DOHH2 (cell line): ENCODE measurements around the gene GRIP2.

ENCODE experiments used
- H3F3A ChIP-seq: fragments of 200-600 bp; sonication (generic), shearing (Covaris generic); 2 replicates; pipeline ENCODE4 v1.6.0; 2016; ENCODE audit warnings: antibody characterized with exemption, mild to moderate bottlenecking; ENCODE audit not compliant: control insufficient read depth, insufficient read depth
- H3K27ac ChIP-seq: fragments of 200-600 bp; sonication (generic); 2 replicates; pipeline ENCODE4 v1.5.1; 2014; ENCODE audit warnings: low read depth, mild to moderate bottlenecking, low read length, moderate library complexity
- H3K27me3 ChIP-seq: fragments of 200-600 bp; sonication (generic); 2 replicates; pipeline ENCODE4 v1.6.1; 2014; ENCODE audit warnings: mild to moderate bottlenecking, low read length, mixed read lengths; ENCODE audit not compliant: control insufficient read depth
- H3K36me3 ChIP-seq: fragments of 200-600 bp; sonication (generic); 2 replicates; pipeline ENCODE4 v1.6.1; 2014; ENCODE audit warnings: mild to moderate bottlenecking, low read length, moderate library complexity, mixed read lengths; ENCODE audit not compliant: control insufficient read depth
- H3K4me1 ChIP-seq: fragments of 200-600 bp; sonication (generic); 2 replicates; pipeline ENCODE4 v1.6.1; 2014; ENCODE audit warnings: mild to moderate bottlenecking, low read length, mixed read lengths; ENCODE audit not compliant: control insufficient read depth
- H3K4me2 ChIP-seq: fragments of 200-600 bp; sonication (generic); 2 replicates; pipeline ENCODE4 v1.6.0; 2014; ENCODE audit warnings: mild to moderate bottlenecking, low read length, moderate library complexity
- H3K4me3 ChIP-seq: fragments of 200-600 bp; sonication (generic); 2 replicates; pipeline ENCODE4 v1.5.1; 2014; ENCODE audit warnings: mild to moderate bottlenecking, low read length, mixed read lengths
- H3K79me2 ChIP-seq: fragments of 200-600 bp; sonication (generic); 2 replicates; pipeline ENCODE4 v1.6.1; 2014; ENCODE audit warnings: mild to moderate bottlenecking, low read length, mixed read lengths; ENCODE audit not compliant: control insufficient read depth
- H3K9me2 ChIP-seq: fragments of 200-600 bp; sonication (generic); replicated peaks from 2 replicates; pipeline ENCODE4 v1.6.1; 2014; ENCODE audit warnings: mild to moderate bottlenecking, low read length, mixed read lengths; ENCODE audit not compliant: control insufficient read depth
- H3K9me3 ChIP-seq: fragments of 200-600 bp; sonication (generic); 2 replicates; pipeline ENCODE4 v1.6.1; 2014; ENCODE audit warnings: antibody characterized with exemption, low read length, mixed read lengths; ENCODE audit not compliant: control insufficient read depth, insufficient read depth
- H4K20me1 ChIP-seq: fragments of 200-600 bp; sonication (generic); 2 replicates; pipeline ENCODE4 v1.6.0; 2014; ENCODE audit warnings: low read depth, mild to moderate bottlenecking, antibody characterized with exemption, low read length, moderate library complexity; ENCODE audit not compliant: control insufficient read depth, insufficient read depth
- EZH2phosphoT487 ChIP-seq: fragments of 200-600 bp; sonication (generic); IDR thresholded peaks from 2 replicates; pipeline ENCODE4 v1.6.1; 2017; ENCODE audit warnings: borderline replicate concordance, mild to moderate bottlenecking, antibody characterized with exemption, low read length, moderate library complexity, mixed read lengths
- TF ChIP-seq, protein P1 (sequence below): fragments of 200-600 bp; sonication (generic); IDR thresholded peaks from one replicate; pipeline ENCODE4 v1.5.1; 2014; ENCODE audit warnings: antibody characterized with exemption, mild to moderate bottlenecking, low read depth, low read length; ENCODE audit not compliant: poor library complexity, severe bottlenecking

The GRIP2 gene

DNA sequence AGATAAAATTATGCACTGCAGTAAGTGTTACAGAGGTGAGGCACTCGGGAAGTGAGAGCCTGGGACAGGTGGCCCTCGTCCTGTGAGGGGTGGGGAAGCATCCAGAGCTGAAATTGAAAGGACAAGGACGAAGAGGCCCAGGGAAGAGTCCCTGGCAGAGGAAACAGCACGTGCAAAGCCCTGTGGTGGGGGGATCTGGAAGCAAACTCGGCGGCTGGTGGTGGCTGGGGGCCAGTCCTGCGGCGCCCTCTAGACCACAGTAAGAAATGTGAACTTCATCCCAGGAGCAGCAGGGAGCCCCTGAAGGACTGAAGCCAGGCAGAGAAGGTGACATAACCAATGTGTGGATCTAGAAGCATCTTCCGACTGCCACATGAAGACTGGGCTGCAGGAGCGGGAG, 42.8 kb downstream of the GRIP2 start:
- Histone ChIP-seq H3K79me2 (no peaks in the 10 kb centered on the region), H3F3A (no peaks in the 10 kb centered on the region), H3K9me3 (no peaks in the 10 kb centered on the region), H3K4me1 (no peaks in the 10 kb centered on the region), H3K27me3 (no peaks in the 10 kb centered on the region), H3K9me2 (no peaks in the 10 kb centered on the region), H3K4me3 (no peak overlapping the region), H3K27ac (no peak overlapping the region), H3K4me2 (no peak overlapping the region), H3K36me3 (no peaks in the 10 kb centered on the region), H4K20me1 (no peaks in the 10 kb centered on the region)
- no peak for TF ChIP-seq EZH2phosphoT487
- TF ChIP-seq, protein P1, sequence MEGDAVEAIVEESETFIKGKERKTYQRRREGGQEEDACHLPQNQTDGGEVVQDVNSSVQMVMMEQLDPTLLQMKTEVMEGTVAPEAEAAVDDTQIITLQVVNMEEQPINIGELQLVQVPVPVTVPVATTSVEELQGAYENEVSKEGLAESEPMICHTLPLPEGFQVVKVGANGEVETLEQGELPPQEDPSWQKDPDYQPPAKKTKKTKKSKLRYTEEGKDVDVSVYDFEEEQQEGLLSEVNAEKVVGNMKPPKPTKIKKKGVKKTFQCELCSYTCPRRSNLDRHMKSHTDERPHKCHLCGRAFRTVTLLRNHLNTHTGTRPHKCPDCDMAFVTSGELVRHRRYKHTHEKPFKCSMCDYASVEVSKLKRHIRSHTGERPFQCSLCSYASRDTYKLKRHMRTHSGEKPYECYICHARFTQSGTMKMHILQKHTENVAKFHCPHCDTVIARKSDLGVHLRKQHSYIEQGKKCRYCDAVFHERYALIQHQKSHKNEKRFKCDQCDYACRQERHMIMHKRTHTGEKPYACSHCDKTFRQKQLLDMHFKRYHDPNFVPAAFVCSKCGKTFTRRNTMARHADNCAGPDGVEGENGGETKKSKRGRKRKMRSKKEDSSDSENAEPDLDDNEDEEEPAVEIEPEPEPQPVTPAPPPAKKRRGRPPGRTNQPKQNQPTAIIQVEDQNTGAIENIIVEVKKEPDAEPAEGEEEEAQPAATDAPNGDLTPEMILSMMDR = no peak

DNA sequence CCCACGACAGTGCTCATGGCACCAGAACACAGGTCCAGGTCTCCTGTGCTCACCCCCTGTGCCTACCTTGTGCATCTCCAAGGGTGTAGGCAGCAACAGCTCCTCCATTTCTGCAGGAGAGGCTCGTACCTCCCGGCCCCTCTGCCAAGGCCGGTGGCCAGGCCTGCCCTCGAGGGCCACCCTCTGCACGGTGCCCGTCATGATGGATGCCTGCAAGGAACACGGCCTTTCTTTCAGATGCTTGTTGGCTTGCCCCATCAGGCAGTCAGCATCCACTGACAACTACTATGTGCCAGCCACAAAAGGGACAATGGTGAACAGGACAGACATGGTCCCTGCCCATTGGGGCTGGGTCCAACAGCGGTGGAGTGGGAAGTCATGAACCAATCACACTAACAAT, 43.8 kb downstream of the GRIP2 start:
- H3K27ac ChIP-seq = no peak overlapping the region
- no peaks in the 10 kb centered on the region for H3K27me3 ChIP-seq
- no peaks in the 10 kb centered on the region for H3K9me3 ChIP-seq
- no peaks in the 10 kb centered on the region for H3K79me2 ChIP-seq
- H3K4me1 ChIP-seq = no peaks in the 10 kb centered on the region
- no peak overlapping the region for H3K4me3 ChIP-seq
- H3K9me2 ChIP-seq = no peaks in the 10 kb centered on the region
- no peak overlapping the region for H3K4me2 ChIP-seq
- H4K20me1 ChIP-seq = no peaks in the 10 kb centered on the region
- no peaks in the 10 kb centered on the region for H3F3A ChIP-seq
- H3K36me3 ChIP-seq = no peaks in the 10 kb centered on the region
- TF ChIP-seq EZH2phosphoT487 = no peak
- TF ChIP-seq, protein P1 = no peak

DNA sequence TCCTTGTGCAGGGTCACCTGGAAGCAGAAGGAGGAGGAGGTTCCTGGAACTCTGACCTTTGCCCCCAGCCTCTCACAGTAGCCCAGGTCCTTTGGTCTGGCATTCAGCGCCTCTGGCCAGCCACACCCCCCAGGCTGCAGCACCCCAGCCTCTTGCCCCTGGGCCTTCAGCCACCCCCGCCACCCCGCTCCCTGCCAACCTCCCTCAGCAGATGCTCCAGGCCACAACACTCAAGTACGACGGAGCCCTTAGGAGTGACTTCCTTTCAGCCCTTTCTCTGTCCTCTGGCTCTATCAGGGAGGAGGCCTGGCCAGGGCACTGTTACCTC, 45.2 kb downstream of the GRIP2 start:
- H3K9me2 ChIP-seq = no peaks in the 10 kb centered on the region
- no peak overlapping the region for H3K27ac ChIP-seq
- no peaks in the 10 kb centered on the region for H4K20me1 ChIP-seq
- no peaks in the 10 kb centered on the region for H3K9me3 ChIP-seq
- no peaks in the 10 kb centered on the region for H3K4me1 ChIP-seq
- H3K79me2 ChIP-seq = no peaks in the 10 kb centered on the region
- no peaks in the 10 kb centered on the region for H3K36me3 ChIP-seq
- TF ChIP-seq EZH2phosphoT487 = no peak
- TF ChIP-seq, protein P1 = no peak
- no peaks in the 10 kb centered on the region for H3F3A ChIP-seq
- H3K27me3 ChIP-seq = no peaks in the 10 kb centered on the region
- no peak overlapping the region for H3K4me2 ChIP-seq
- no peak overlapping the region for H3K4me3 ChIP-seq
